Osteocyte (in vitro differentiated cells): ENCODE results near the gene TCF3. TPM values are rescaled to one million over a fixed set of nuclear protein-coding genes. Genes with fewer than 3 reads are reported as not detected.

Experiments
- DNase-seq: peaks from one replicate; pipeline ENCODE4 v3.0.0; 2021; ENCODE audit warnings: mixed read lengths; ENCODE audit not compliant: unreplicated experiment; ENCODE audit errors: extremely low spot score
- H3K27ac Mint-ChIP-seq: one replicate; pipeline ENCODE4 v1.8.0; 2021; ENCODE audit warnings: mild to moderate bottlenecking, mixed read lengths; ENCODE audit not compliant: unreplicated experiment
- H3K27me3 Mint-ChIP-seq: one replicate; pipeline ENCODE4 v1.8.0; 2021; ENCODE audit warnings: mixed read lengths; ENCODE audit not compliant: unreplicated experiment
- H3K36me3 Mint-ChIP-seq: one replicate; pipeline ENCODE4 v1.8.0; 2021; ENCODE audit warnings: mixed read lengths; ENCODE audit not compliant: unreplicated experiment
- H3K4me1 Mint-ChIP-seq: one replicate; pipeline ENCODE4 v1.8.0; 2021; ENCODE audit warnings: mixed read lengths; ENCODE audit not compliant: unreplicated experiment
- H3K4me3 Mint-ChIP-seq: one replicate; pipeline ENCODE4 v1.8.0; 2021; ENCODE audit warnings: mild to moderate bottlenecking, moderate library complexity, mixed read lengths; ENCODE audit not compliant: unreplicated experiment
- H3K9me3 Mint-ChIP-seq: one replicate; pipeline ENCODE4 v1.8.0; 2021; ENCODE audit warnings: mixed read lengths; ENCODE audit not compliant: unreplicated experiment
- total RNA-seq: library from RNA; stranded (reverse); gene quantifications from 2 replicates; pipeline ENCODE4 v1.2.1, GENCODE V29; 2021
- TF ChIP-seq, protein P1 (sequence below): fragments of 200-600 bp; sonication (generic); IDR thresholded peaks from 2 replicates; pipeline ENCODE4 v1.5.0; 2021; ENCODE audit warnings: antibody characterized with exemption, mild to moderate bottlenecking, moderate library complexity

TCF3 gene
- total RNA-seq, 1 donor from 2014 or later = 180 TPM

DNA sequence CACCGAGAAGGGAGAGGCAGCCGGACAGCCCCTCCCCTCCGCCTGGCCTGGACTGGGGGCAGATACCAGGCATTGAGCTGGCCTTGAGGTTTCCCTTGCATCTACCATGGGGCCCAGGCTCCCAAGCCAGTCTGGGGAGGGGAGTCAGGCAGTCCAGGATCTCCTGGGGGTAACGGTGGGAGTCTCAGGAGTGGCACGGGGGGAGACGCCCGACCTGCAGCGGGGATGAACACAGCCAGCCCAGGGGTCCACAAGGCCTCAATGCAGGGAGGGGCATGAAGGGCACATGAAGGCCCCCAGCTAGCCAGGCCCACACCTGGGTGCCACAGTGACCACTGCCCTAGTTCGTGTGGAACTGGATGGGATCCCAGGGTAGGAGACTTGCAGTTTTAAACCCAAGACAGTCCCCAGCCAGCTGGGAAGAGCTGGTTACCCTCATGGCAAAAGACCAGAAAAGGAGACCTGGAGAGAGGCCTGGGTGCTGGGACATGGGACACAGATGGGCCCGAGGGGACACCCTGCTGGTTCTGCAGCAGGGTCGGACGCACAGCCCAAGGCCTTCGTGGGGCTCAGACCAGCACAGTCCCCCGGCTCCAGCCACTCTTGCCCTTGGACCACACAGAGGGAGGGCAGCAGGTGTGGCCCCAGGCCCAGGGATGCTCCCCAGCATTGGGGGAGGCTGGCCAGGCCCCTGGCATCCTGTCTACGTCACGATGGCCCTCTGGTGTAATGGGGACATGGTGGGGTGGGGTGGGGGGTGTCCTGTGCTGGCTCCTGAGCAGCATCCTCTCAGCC lies 42.5 kb downstream of the TCF3 start:
- Mint-ChIP-seq H3K27ac (no peak overlapping the region), H3K36me3 (peaks cover 12% of the 10 kb centered on the region), H3K9me3 (no peaks in the 10 kb centered on the region), H3K4me3 (no peak overlapping the region), H3K27me3 (no peaks in the 10 kb centered on the region), H3K4me1 (peaks cover 13% of the 10 kb centered on the region)
- TF ChIP-seq, protein P1, sequence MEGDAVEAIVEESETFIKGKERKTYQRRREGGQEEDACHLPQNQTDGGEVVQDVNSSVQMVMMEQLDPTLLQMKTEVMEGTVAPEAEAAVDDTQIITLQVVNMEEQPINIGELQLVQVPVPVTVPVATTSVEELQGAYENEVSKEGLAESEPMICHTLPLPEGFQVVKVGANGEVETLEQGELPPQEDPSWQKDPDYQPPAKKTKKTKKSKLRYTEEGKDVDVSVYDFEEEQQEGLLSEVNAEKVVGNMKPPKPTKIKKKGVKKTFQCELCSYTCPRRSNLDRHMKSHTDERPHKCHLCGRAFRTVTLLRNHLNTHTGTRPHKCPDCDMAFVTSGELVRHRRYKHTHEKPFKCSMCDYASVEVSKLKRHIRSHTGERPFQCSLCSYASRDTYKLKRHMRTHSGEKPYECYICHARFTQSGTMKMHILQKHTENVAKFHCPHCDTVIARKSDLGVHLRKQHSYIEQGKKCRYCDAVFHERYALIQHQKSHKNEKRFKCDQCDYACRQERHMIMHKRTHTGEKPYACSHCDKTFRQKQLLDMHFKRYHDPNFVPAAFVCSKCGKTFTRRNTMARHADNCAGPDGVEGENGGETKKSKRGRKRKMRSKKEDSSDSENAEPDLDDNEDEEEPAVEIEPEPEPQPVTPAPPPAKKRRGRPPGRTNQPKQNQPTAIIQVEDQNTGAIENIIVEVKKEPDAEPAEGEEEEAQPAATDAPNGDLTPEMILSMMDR = no peak
- DNase-seq = no peak

DNA sequence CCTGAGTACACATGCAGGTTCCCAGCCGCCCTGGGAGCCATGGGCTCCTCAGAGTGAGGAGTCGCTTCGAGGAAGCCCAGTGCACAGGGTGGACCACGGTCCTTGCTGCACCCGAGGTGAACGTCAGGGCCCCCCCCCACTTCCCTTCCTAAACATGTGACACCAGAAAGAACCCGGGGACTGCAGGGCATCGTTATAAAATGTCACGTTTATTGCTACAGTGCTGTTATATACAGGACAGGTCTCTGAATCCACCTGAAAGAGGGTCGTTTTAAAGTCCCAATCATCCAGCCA lies 43.4 kb downstream of the TCF3 start:
- TF ChIP-seq, protein P1 = no peak
- H3K4me3 Mint-ChIP-seq = no peak overlapping the region
- H3K36me3 Mint-ChIP-seq = peaks cover 7% of the 10 kb centered on the region
- H3K27ac Mint-ChIP-seq = no peak overlapping the region
- H3K9me3 Mint-ChIP-seq = no peaks in the 10 kb centered on the region
- H3K4me1 Mint-ChIP-seq = peaks cover 20% of the 10 kb centered on the region
- no peak for DNase-seq
- no peaks in the 10 kb centered on the region for H3K27me3 Mint-ChIP-seq

DNA sequence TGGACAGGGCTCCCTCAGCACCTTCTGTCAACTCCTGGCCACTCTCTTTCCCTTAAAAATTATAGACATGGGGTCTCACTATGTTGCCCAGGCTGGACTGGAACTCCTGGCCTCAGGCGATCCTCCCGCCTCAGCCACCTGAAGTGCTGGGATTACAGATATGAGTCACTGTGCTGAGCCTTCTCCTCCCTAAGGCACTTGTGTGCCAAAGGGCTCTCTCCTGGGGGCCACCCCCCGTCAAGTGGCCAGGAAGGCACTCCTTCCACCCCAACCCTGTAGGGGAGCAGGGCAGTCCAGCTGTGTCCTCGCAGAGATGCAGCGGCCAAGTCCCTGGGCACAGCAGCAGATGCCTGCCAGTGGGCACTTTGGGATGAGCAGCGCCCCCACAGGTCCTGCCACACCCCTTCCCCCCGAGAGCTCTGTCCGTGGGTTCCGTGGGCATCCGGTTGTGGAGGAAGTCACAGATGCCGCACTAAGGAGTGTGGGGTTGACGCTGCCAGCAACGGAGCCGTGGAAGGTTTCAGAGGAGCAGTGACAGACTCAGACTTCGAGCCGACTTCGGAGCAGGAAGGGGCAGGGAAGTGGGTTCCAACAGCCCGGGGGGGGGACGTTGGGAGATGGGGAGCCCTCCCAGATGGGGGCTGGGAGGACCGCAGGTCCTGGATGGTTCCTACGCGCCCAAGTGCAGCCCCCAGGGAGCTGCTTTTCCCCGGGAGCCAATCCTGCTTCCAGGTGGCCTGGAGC lies 43.9 kb downstream of the TCF3 start:
- Mint-ChIP-seq H3K4me1 (peaks cover 22% of the 10 kb centered on the region), H3K9me3 (no peaks in the 10 kb centered on the region), H3K27me3 (no peaks in the 10 kb centered on the region), H3K4me3 (no peak overlapping the region), H3K36me3 (peaks cover 7% of the 10 kb centered on the region), H3K27ac (no peak overlapping the region)
- TF ChIP-seq, protein P1 = no peak
- no peak for DNase-seq

DNA sequence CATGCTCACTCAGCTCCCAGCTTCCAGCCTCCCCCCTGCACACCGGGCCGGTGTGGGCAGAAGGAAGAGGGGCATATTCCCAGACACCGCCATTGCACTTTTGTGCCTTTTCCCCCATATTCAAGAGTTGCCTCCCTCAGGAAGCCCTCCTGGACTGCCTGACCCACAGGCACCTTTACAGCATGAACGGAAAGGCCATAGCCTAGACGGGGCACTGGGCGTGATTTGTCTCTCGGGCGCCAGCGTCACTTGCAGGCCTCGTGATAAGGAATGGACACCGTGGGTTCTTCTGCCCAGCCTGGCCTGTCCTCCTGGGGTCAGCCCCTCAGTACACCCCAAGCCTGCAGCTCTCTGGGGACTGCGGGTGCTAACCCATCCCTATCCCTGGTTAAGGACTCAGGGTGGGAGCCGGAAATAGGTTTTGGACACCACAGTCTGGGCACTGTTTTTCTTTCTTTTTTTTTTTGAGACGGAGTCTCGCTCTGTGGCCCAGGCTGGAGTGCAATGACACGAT lies 46.2 kb downstream of the TCF3 start:
- H3K4me1 Mint-ChIP-seq = peaks cover 27% of the 10 kb centered on the region
- no peaks in the 10 kb centered on the region for H3K27me3 Mint-ChIP-seq
- no peaks in the 10 kb centered on the region for H3K9me3 Mint-ChIP-seq
- TF ChIP-seq, protein P1 = no peak
- H3K4me3 Mint-ChIP-seq = peak overlapping the region; percentile 93
- peak overlapping the region; percentile 100 for H3K27ac Mint-ChIP-seq
- no peak for DNase-seq
- H3K36me3 Mint-ChIP-seq = peaks cover 3% of the 10 kb centered on the region
